DND-41 (cell line): ENCODE results near the gene ADGRD2.

Experiments
- ATAC-seq: fragments of 200-7000 bp; cut with Tn5 transposase; 3 replicates; pipeline ENCODE4 v1.9.1; 2021; ENCODE audit warnings: low read depth; ENCODE audit not compliant: insufficient read depth
- DNase-seq: peaks from one replicate; pipeline ENCODE4 v3.0.0-alpha.2; 2020
- H2AFZ ChIP-seq: 2 replicates; pipeline ENCODE4 v1.6.0; 2012; ENCODE audit warnings: low read depth, low read length
- H3K27ac ChIP-seq: 2 replicates; pipeline ENCODE4 v1.5.1; 2012; ENCODE audit warnings: low read length, inconsistent platforms
- H3K27me3 ChIP-seq: fragments of 200-600 bp; sonication (generic); 2 replicates; pipeline ENCODE4 v1.6.0; 2012; ENCODE audit warnings: low read length, mild to moderate bottlenecking, inconsistent platforms; ENCODE audit not compliant: insufficient read depth, poor library complexity
- H3K36me3 ChIP-seq: 2 replicates; pipeline ENCODE4 v1.5.1; 2012; ENCODE audit warnings: low read length, inconsistent platforms; ENCODE audit not compliant: insufficient read depth
- H3K4me1 ChIP-seq: 2 replicates; pipeline ENCODE4 v1.5.1; 2012; ENCODE audit warnings: mild to moderate bottlenecking, low read length; ENCODE audit not compliant: insufficient read depth
- H3K4me2 ChIP-seq: 2 replicates; pipeline ENCODE4 v1.6.0; 2012; ENCODE audit warnings: mild to moderate bottlenecking, moderate library complexity, low read length, inconsistent platforms; ENCODE audit not compliant: insufficient read depth
- H3K4me3 ChIP-seq, 2 experiments: fragments of 200-600 bp in 1 of 2; shearing (Covaris generic) in 1 of 2; 2 replicates each; pipeline ENCODE4 v1.5.1; 2012 to 2016; ENCODE audit warnings: inconsistent platforms in 2 of 2, low read length in 2 of 2, mild to moderate bottlenecking in 2 of 2, low read depth in 1 of 2, moderate library complexity in 1 of 2
- H3K79me2 ChIP-seq: 2 replicates; pipeline ENCODE4 v1.6.0; 2012; ENCODE audit warnings: low read length, inconsistent platforms; ENCODE audit not compliant: insufficient read depth
- H3K9ac ChIP-seq: 2 replicates; pipeline ENCODE4 v1.6.0; 2012; ENCODE audit warnings: low read depth, mild to moderate bottlenecking, inconsistent platforms, low read length, moderate library complexity
- H3K9me3 ChIP-seq: 2 replicates; pipeline ENCODE4 v1.5.1; 2012; ENCODE audit warnings: low read length, moderate library complexity, mild to moderate bottlenecking, inconsistent platforms; ENCODE audit not compliant: insufficient read depth, severe bottlenecking
- H4K20me1 ChIP-seq: 2 replicates; pipeline ENCODE4 v1.6.0; 2012; ENCODE audit warnings: low read length; ENCODE audit not compliant: insufficient read depth
- EZH2 ChIP-seq: IDR thresholded peaks from 3 replicates; pipeline ENCODE4 v1.6.1; 2012; ENCODE audit warnings: borderline replicate concordance, low read depth, mild to moderate bottlenecking, moderate library complexity, low read length, inconsistent platforms; ENCODE audit not compliant: severe bottlenecking
- TF ChIP-seq, protein P1 (sequence below): IDR thresholded peaks from 2 replicates; pipeline ENCODE4 v1.5.1; 2012; ENCODE audit warnings: borderline replicate concordance, low read length, moderate library complexity, mild to moderate bottlenecking; ENCODE audit not compliant: poor library complexity, severe bottlenecking; ENCODE audit errors: extremely low read depth

ADGRD2 gene

DNA sequence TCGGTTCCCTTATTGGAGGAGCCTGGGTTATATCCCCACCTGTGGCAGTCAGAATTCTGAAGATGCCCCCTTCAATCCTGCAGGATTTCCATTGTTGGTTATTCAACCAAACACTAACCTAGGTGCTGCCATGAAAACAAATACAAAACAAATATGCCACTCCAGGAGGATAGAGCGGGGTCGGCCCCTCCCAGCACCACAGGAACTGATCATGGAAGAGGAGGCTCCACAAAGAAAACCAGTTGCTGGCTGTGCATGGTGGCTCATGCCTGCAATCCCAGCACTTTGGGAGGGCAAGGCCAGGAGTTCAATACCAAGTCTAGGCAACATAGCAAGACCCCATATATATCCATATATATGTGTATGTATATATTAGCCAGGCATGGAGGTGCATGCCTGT, 13.2 kb upstream of the ADGRD2 start:
- no peak overlapping the region for H3K4me2 ChIP-seq

DNA sequence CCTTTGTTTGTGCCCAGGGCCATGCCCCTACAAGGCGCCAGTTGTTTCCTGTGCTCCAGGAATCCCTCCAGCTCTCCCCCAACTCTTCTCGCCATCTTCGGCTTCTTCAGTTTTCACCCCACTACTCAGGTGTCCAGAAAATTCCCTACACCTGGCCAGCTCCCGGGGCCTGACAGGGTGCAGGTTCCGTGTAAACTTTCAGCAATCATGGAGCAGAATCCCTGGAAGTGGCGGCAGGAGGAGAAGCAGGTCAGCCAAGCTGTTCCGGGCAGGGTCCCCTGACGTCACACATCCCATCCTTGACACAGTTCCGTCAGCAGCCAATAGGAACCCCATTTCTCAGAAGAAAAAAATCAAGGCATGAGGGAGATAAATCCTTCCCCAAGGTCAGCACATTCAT, 12.2 kb upstream of the ADGRD2 start:
- H3K9ac ChIP-seq, result no peak overlapping the region
- no peak overlapping the region for H2AFZ ChIP-seq
- no peaks in the 10 kb centered on the region for H4K20me1 ChIP-seq
- no peaks in the 10 kb centered on the region for H3K27me3 ChIP-seq
- H3K27ac ChIP-seq, result no peak overlapping the region
- ATAC-seq (no peak), DNase-seq (no peak)
- H3K79me2 ChIP-seq, result no peaks in the 10 kb centered on the region
- H3K4me2 ChIP-seq, result no peak overlapping the region
- no peaks in the 10 kb centered on the region for H3K36me3 ChIP-seq
- TF ChIP-seq, protein P1, sequence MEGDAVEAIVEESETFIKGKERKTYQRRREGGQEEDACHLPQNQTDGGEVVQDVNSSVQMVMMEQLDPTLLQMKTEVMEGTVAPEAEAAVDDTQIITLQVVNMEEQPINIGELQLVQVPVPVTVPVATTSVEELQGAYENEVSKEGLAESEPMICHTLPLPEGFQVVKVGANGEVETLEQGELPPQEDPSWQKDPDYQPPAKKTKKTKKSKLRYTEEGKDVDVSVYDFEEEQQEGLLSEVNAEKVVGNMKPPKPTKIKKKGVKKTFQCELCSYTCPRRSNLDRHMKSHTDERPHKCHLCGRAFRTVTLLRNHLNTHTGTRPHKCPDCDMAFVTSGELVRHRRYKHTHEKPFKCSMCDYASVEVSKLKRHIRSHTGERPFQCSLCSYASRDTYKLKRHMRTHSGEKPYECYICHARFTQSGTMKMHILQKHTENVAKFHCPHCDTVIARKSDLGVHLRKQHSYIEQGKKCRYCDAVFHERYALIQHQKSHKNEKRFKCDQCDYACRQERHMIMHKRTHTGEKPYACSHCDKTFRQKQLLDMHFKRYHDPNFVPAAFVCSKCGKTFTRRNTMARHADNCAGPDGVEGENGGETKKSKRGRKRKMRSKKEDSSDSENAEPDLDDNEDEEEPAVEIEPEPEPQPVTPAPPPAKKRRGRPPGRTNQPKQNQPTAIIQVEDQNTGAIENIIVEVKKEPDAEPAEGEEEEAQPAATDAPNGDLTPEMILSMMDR, result no peak
- TF ChIP-seq EZH2, result no peak
- H3K4me1 ChIP-seq, result no peaks in the 10 kb centered on the region
- no peak overlapping the region for H3K4me3 ChIP-seq
- H3K9me3 ChIP-seq, result no peaks in the 10 kb centered on the region

More for the DNA sequence above, 13.2 kb upstream of the ADGRD2 start:
- Histone ChIP-seq H3K27me3 (no peaks in the 10 kb centered on the region), H3K9ac (no peak overlapping the region), H3K4me3 (no peak overlapping the region), H3K36me3 (no peaks in the 10 kb centered on the region), H2AFZ (no peak overlapping the region), H4K20me1 (no peaks in the 10 kb centered on the region), H3K9me3 (no peaks in the 10 kb centered on the region), H3K4me1 (no peaks in the 10 kb centered on the region), H3K79me2 (no peaks in the 10 kb centered on the region), H3K27ac (no peak overlapping the region)
- DNase-seq, result no peak
- no peak for ATAC-seq
- TF ChIP-seq EZH2, result no peak

DNA sequence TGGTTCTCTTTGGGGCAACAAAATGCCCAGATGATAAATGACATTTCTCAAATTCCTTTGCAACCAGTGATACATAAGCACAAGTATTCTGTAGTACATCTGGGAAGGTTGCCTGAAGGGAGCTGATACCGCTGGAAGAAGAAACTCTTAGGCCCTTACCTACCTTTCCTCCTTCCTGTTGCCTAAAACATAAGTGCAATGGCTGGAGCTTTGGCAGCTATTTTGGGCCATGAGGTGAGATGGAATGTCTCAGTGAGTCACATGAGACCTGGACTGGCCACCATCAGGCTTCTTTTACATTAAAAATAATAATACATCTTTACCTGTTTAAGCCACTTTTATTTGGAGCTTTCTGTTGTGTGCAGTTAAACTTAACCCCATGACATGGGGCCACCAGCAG, 11.2 kb upstream of the ADGRD2 start:
- H3K9ac ChIP-seq, result no peak overlapping the region
- H3K4me3 ChIP-seq, result no peak overlapping the region
- no peaks in the 10 kb centered on the region for H3K27me3 ChIP-seq
- H4K20me1 ChIP-seq, result no peaks in the 10 kb centered on the region
- no peak for DNase-seq
- no peaks in the 10 kb centered on the region for H3K4me1 ChIP-seq
- TF ChIP-seq, protein P1, result no peak
- no peak for TF ChIP-seq EZH2
- no peak overlapping the region for H3K27ac ChIP-seq
- no peak overlapping the region for H3K4me2 ChIP-seq
- no peaks in the 10 kb centered on the region for H3K9me3 ChIP-seq
- no peaks in the 10 kb centered on the region for H3K36me3 ChIP-seq
- no peak overlapping the region for H2AFZ ChIP-seq
- ATAC-seq, result no peak
- no peaks in the 10 kb centered on the region for H3K79me2 ChIP-seq

DNA sequence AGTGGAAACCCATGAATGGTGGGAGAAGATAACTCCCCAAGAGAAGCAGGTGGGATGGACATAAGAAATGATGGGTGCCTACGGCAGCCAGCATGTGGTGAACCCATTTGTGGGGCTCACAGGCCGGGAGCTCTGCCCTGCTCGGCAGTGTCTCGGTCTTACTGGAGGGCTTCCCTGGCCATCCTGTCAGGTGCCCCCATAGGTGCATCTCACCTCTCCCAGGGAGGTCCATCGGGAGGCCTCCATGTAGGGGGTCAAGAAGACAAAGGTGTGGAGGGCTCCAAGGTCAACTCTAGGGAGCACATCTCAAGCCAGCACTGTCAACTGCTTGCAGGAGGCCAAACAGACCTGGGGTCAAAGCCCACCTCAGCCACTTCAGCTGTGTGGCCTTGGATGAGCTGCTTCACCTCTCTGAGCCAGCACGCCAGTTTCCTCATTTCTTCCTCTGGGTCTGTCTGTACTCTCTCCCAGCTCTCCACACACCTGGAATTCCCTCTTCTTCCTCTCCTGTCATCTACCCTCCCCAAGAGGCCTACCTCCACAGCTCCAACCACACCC, 10.5 kb upstream of the ADGRD2 start:
- Histone ChIP-seq H3K9ac (no peak overlapping the region), H3K27me3 (no peaks in the 10 kb centered on the region), H2AFZ (no peak overlapping the region), H3K36me3 (no peaks in the 10 kb centered on the region), H3K9me3 (no peaks in the 10 kb centered on the region), H3K4me1 (no peaks in the 10 kb centered on the region), H3K4me2 (no peak overlapping the region), H4K20me1 (no peaks in the 10 kb centered on the region), H3K79me2 (no peaks in the 10 kb centered on the region), H3K4me3 (no peak overlapping the region), H3K27ac (no peak overlapping the region)
- DNase-seq, result no peak
- ATAC-seq, result no peak
- TF ChIP-seq, protein P1, result no peak
- TF ChIP-seq EZH2, result no peak
